ENCODE measurements around the gene ZMYM3.

- TF ChIP-seq CTCF (optimal IDR thresholded peaks at IDR 0.05 in 1 of 3, IDR thresholded peaks at IDR 0.05 in 1 of 3, conservative IDR thresholded peaks at IDR 0.05 in 1 of 3; ENCODE audit: extremely low read depth in 1 of 3, insufficient read depth in 2 of 3, low read length in 3 of 3) (no peak), EZH2 (IDR thresholded peaks at IDR 0.05; ENCODE audit: low read length) (no peak)
Measured at GRCh38 chrX:71235482-71235881, 18.5 kb downstream of the ZMYM3 start.
